ENCODE results near the gene EEF1G. TPM values are rescaled to one million over a fixed set of nuclear protein-coding genes. Genes with fewer than 3 reads are reported as not detected.

EEF1G gene
- total RNA-seq, 4 donors from 2014 or later, result 1,221 to 2,946 (median 2,495) TPM

DNA sequence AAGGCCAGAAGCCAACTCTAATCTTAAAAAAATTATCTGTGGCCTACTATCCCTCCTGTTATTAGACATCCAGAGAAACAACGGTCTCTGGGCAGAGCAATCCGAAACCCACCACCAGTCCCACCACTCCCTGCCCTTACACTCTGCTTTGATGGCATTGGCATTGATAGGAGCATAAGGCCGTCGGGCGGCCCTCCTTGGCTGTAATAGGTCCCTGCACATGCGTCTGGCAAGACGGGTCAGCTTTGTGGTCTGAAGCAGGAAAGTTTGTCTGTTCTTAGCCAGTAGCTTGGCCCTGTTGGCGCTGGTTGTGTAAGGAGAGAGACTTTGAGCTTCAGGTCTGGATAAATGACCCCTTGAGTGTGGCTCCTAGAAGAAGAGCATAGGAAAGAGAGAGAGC lies 21.4 kb upstream of the EEF1G start:
- WGBS, result 91% methylated on average over 8 of the region's 8 CpGs
- Histone ChIP-seq H3K27ac (no peak overlapping the region), H3K9me3 (no peaks in the 10 kb centered on the region), H3K36me3 (peaks cover 50% of the 10 kb centered on the region), H3K27me3 (no peaks in the 10 kb centered on the region), H3K4me1 (peaks cover 55% of the 10 kb centered on the region), H3K4me3 (no peak overlapping the region)
- TF ChIP-seq POLR2AphosphoS5 (IDR thresholded peaks at IDR 0.05), result no peak
- no peak for TF ChIP-seq CTCF (IDR thresholded peaks at IDR 0.05)
- no peak for TF ChIP-seq EP300 (IDR thresholded peaks at IDR 0.05)
- no peak for TF ChIP-seq POLR2A (IDR thresholded peaks at IDR 0.05)
- no peak for DNase-seq (ENCODE audit: low spot score in 2 of 2)

GRCh38 chr11:62593434-62594044 lies 19.8 kb upstream of the EEF1G start:
- H3K4me3 ChIP-seq, result no peak overlapping the region
- TF ChIP-seq CTCF (IDR thresholded peaks at IDR 0.05) (peak; percentile 28 to 56), POLR2AphosphoS5 (IDR thresholded peaks at IDR 0.05) (peak in 1 of 3 donors; percentile 26), EP300 (IDR thresholded peaks at IDR 0.05) (no peak), POLR2A (IDR thresholded peaks at IDR 0.05) (no peak)
- H3K27ac ChIP-seq, result no peak overlapping the region
- H3K36me3 ChIP-seq, result peaks cover 54% of the 10 kb centered on the region
- 48% methylated on average over 13 of the region's 13 CpGs for WGBS
- DNase-seq (ENCODE audit: low spot score in 2 of 2), result peak; percentile 87 to 88
- peaks cover 48% of the 10 kb centered on the region for H3K4me1 ChIP-seq
- no peaks in the 10 kb centered on the region for H3K27me3 ChIP-seq
- H3K9me3 ChIP-seq, result no peaks in the 10 kb centered on the region

DNA sequence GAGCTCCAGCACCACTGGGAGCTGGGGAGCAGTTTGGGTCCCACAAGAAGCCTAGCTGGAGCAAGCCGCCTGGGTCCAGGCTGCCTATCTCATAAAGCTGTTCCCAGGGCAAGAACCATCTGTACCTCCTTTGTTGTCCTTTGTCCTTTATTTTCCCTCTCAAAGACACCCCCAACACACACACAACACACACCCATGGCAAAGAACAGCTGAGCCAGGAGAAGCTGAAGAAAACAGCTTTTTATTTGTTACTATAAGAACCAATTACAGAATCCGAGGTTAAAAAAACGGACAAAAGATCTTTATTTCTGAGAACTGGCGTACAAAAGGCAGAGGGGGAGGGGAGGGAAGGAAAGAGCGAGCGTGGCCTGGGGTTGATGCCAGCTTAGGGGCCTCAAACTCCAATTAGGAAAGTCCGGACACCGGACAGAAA lies 19.3 kb upstream of the EEF1G start:
- Histone ChIP-seq H3K4me3 (peak overlapping the region; percentile 88), H3K36me3 (peaks cover 53% of the 10 kb centered on the region), H3K27ac (peak overlapping the region; percentile 95), H3K27me3 (no peaks in the 10 kb centered on the region), H3K9me3 (no peaks in the 10 kb centered on the region), H3K4me1 (peaks cover 42% of the 10 kb centered on the region)
- DNase-seq (ENCODE audit: low spot score in 2 of 2), result no peak
- WGBS, result 62% methylated on average over 8 of the region's 8 CpGs
- TF ChIP-seq POLR2AphosphoS5 (IDR thresholded peaks at IDR 0.05), result no peak
- TF ChIP-seq EP300 (IDR thresholded peaks at IDR 0.05), result no peak

GRCh38 chr11:62592146-62592815 lies 18.6 kb upstream of the EEF1G start:
- Histone ChIP-seq H3K9me3 (no peaks in the 10 kb centered on the region), H3K27ac (peak overlapping the region; percentile 95), H3K27me3 (no peaks in the 10 kb centered on the region), H3K4me1 (peaks cover 38% of the 10 kb centered on the region), H3K36me3 (peaks cover 53% of the 10 kb centered on the region), H3K4me3 (peak overlapping the region; percentile 88)
- TF ChIP-seq CTCF (IDR thresholded peaks at IDR 0.05) (no peak), POLR2AphosphoS5 (IDR thresholded peaks at IDR 0.05) (no peak), POLR2A (IDR thresholded peaks at IDR 0.05) (no peak), EP300 (IDR thresholded peaks at IDR 0.05) (no peak)
- WGBS, result 13% methylated on average over 12 of the region's 17 CpGs
- DNase-seq (ENCODE audit: low spot score in 2 of 2), result no peak

DNA sequence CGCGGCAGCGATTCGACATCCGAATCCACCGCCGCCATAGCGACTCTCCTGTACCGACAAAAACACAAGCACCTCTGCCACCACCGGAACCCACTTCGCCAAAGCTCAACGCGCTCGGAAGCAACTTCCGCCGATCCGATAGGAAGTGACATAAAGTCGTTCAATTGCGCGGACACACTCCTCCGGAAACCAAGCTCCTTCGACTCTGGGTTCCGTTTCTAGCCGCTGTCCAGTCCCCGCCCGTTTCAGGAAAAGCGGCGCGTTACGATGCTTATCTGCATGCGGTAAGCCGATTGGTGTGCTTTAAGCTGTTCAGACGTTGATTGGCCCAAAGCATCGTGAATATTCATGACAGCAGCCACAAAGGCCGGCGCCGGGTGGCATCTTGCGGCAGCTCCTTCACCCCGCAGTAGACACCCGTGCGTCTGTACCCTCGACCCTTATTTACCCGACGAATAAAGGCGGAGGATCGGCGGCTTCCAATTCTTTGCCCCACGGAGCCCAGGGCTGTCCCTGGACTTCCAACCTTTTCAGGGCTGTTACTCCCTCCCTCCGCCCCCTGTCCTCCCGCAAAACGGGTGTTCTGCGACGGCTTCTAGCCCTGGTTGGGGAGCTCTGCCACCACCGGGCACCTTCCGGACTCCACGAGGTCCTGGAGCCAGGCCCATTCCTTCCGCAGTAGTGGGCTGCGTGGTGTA lies 17.9 kb upstream of the EEF1G start, which contains the start of gene TUT1:
TSS of gene TUT1 (minus strand) at position 76 of the 698 bp plus-strand sequence. CDS start at position 38, 38 bp downstream.
- Histone ChIP-seq H3K27me3 (no peaks in the 10 kb centered on the region), H3K4me1 (peaks cover 38% of the 10 kb centered on the region), H3K4me3 (peak within 1 kb of the TSS; percentile 88), H3K9me3 (no peaks in the 10 kb centered on the region), H3K27ac (peak within 1 kb of the TSS; percentile 95), H3K36me3 (peaks cover 50% of the 10 kb centered on the region)
- 0% methylated on average over 34 of the region's 58 CpGs for WGBS
- DNase-seq (ENCODE audit: low spot score in 2 of 2), result peak; percentile 98 to 99
- TF ChIP-seq POLR2A (IDR thresholded peaks at IDR 0.05), result peak; percentile 62 to 83
- TF ChIP-seq CTCF (IDR thresholded peaks at IDR 0.05), result peak in 1 of 2 donors; percentile 7
- TF ChIP-seq EP300 (IDR thresholded peaks at IDR 0.05), result no peak
- TF ChIP-seq POLR2AphosphoS5 (IDR thresholded peaks at IDR 0.05), result peak; percentile 82 to 99 (median 97)
